Endometrial microvascular endothelial cells (primary cell): ENCODE measurements around the gene ZMIZ1. TPM values are rescaled to one million over a fixed set of nuclear protein-coding genes. Genes with fewer than 3 reads are reported as not detected.

Experiments used
- in situ Hi-C: cut with HindIII; loops from 2 replicates; pipeline ENCODE4 v1.10.0; 2017; ENCODE audit warnings: low sequenced_read_pairs, low pct_unique_long_range_greater_than_20kb; ENCODE audit errors: inconsistent ontology term
- total RNA-seq: library from RNA; depleted of rRNA; stranded (reverse); fragments of >200 nt; gene quantifications from one replicate; pipeline ENCODE4 v1.2.3, GENCODE V29; 2015; ENCODE audit errors: inconsistent ontology term

The ZMIZ1 gene
- total RNA-seq, 1 donor from 2014 or later: 19.5 TPM

DNA sequence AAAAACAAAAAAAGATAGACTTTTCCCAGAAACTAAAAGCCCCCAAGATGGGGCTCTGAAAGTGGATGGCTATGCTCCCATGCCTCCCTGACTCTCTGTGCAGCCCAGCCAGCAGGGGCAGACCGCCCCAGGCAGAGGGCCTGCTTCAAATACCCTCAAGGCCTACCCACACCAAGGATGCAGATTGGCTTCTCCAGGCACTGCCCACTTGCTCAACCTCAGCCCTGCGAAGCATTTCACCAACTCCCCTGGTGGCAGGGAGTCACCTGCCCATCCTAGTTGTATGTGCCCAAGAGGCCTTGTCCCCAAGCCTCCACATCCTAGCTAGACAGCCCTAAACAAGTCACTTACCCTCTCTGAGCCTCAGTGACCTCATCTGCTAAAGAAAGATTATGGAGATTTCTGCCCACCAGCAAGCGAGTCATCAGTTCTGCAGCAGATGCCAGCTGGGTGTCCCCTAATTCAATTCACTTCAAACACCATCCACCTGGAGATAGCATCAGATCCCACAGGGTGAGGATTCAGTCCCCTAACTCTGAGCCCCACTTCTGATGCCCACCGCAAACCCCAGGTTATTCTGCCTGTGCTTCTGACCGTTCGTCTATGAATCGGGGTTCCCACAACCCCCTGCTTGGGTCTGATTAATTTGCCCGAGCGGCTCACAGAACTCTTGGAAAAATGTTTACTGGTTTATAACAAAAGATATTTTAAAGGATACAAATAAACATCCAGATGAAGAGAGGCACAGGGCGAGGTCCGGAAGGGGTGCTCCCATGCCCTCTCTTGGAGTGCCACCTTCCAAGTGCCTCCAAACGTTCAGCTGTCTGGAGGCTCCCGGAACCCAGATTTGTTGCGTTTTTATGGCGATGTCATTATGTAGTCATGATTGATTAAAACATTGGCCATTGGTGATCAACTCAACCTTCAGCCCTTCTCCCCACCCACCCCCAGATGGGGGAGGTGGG is 18.6 kb upstream of the ZMIZ1 start:
- in situ Hi-C loops: loop anchor here (25.0 kb wide), 1 partner anchor 88 kb away; no protein-coding TSS in a partner anchor

- in situ Hi-C loops: loop anchor here (25.0 kb wide), 1 partner anchor 89 kb away; no protein-coding TSS in a partner anchor
These were observed 17.7 kb upstream of the ZMIZ1 start for GRCh38 chr10:79050896-79051555.

GRCh38 chr10:79051766-79052165 is 17.0 kb upstream of the ZMIZ1 start:
- in situ Hi-C loops: loop anchor here (25.0 kb wide), 1 partner anchor 89 kb away; no protein-coding TSS in a partner anchor

- in situ Hi-C loops: loop anchor here (25.0 kb wide), 1 partner anchor 90 kb away; no protein-coding TSS in a partner anchor
These were observed 16.3 kb upstream of the ZMIZ1 start for GRCh38 chr10:79052291-79053080.

GRCh38 chr10:79053081-79053434 is 15.7 kb upstream of the ZMIZ1 start:
- in situ Hi-C loops: loop anchor here (25.0 kb wide), 1 partner anchor 91 kb away; no protein-coding TSS in a partner anchor

DNA sequence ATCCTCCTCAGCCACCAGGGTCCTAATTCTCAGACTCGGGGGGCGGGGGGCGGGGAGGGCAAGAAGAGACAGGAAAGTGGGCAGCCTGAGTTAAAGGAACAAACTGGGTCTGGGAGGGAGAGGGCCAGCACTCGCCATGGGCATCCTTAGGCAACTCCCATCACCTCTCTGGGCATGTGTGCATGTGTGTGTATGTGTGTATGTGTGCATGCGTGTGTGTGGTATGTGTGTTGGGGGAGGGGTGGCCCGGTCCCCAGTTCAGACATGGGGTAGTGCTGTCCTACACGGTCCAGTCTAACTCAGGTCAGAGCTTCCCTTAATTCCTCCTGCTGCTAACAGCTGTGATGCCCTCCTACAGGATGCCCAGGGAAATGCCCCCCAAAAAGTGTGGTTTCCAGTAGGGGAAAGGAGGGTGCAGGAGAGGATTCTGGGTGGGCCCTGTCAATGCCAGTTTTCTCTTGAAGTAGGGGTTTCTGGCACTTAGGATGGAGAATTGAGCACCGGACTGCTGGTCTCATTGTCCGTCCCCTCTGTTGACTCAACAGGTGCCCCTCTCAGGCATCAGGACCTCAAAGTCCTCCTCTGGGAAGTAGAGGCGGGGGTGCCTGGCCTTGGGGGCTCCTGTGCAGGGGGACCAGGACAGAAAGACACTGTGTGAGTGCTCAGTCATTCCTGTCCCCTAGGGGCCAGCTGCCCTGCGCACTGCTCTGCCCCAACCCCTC is 15.1 kb upstream of the ZMIZ1 start:
- in situ Hi-C loops: loop anchor here (25.0 kb wide), 1 partner anchor 91 kb away; no protein-coding TSS in a partner anchor

DNA sequence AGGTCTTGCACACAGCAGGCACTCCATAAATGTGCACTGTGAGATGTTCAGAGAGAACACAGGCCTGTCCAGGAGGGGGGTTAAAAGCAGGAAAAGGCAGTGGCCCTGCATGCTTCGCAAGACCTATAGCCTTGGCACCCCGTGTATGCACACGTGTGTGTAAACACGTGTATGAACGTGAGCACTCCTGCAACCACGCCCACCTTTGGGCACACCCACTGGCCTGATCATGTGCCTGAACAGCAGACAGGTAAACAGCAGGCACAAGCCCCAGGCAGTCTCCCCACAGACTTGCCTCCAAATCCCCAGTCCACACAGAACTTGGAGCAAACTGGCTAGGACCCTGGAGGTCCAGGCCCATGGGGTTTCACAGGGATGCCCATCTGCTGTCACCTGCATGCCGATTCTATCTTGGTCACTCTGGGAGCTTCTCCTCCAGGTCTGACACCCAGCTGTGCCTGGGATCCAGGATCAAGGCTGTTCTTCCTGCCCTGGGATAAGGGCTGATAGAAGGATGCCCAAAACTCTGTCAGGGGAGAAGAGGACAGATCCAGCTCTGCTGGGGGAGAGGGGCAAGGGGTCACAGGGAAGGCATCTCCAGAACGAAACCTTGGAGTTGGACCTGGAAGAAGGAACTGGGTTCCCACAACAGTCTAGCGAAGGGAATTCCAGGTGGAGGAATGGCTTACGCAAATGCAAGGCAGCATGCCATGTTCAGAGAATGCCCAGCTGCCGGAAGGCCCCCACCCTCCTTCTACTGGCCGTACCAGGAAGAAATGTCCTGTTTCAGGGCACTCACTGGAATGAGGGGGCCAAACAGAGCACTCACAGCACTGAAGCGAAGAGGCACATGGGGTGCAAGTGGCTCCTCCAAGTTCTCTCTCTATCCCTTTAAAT is 14.3 kb upstream of the ZMIZ1 start:
- in situ Hi-C loops: loop anchor here (25.0 kb wide), 1 partner anchor 92 kb away; no protein-coding TSS in a partner anchor

- in situ Hi-C loops: loop anchor here (25.0 kb wide), 1 partner anchor 93 kb away; no protein-coding TSS in a partner anchor
These were observed 13.5 kb upstream of the ZMIZ1 start for GRCh38 chr10:79055100-79055782.

DNA sequence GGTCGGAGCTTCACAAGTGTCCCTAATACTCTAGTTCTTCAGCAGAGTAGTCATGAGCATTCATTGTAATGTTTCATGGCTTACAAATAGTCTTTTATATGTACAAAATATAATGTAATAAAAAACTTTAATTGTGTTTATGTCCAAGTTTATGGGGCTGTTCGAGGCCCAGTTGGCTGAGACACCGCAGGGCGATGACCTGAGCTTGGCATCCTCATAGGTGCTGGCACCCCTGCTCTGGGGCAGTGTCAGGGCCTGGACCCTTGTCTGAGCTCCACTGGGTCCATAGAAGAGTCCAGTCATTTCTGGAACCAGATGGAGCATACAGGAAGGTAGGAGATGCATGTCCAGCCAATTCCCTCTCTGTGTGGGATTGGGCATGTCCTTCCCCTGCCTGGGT is 12.9 kb upstream of the ZMIZ1 start:
- in situ Hi-C loops: loop anchor here (25.0 kb wide), 1 partner anchor 94 kb away; no protein-coding TSS in a partner anchor

DNA sequence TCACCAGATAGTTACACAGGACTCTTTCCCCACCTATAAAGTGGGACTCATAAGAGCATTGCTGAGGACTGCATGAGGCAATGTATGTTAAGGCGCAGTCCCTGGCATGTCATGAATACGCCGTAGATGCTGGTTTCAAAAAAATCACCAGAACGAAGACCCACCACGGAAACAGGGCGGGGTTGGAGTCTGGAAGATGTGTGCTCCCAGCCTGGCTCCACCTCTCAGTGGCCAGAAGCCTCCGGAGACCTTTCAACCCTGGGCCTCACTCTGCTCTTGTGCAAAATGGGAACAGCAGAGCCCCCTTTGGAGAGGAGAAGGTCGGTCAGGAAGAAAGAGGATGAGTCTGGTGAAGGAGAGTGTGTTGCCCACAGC is 12.4 kb upstream of the ZMIZ1 start:
- in situ Hi-C loops: loop anchor here (25.0 kb wide), 1 partner anchor 94 kb away; no protein-coding TSS in a partner anchor

DNA sequence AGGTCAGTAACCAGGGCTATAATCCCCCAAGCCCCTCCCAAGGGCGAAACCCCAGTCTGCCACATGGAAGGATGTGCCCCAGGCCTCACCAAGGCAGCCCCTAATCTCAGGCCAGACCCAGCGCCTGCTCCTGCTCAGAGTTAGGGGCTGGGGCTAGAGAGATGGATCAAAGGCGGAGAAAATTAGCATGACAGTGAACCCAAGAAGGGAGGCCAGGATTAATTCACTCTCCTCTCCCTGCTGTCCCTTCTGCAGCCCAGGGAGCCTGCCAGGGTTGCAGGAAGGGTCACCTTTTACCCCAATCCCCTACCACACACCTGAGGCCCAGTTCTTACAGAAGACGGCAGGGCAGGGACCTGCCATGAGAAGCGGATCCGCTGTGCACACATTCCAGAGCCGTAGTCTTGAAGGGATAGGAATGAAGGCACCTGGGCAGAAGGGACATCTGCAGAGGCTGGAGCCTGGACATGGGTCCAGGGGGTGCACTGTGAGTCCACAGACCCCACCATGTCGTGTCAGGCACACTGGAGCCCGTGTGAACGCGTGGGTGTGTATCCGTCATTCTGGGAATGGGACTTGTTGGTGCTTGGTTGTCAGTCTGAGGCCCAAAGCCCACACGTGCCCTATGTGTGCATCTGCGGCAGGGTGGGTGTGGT is 11.9 kb upstream of the ZMIZ1 start:
- in situ Hi-C loops: loop anchor here (25.0 kb wide), 1 partner anchor 95 kb away; no protein-coding TSS in a partner anchor

DNA sequence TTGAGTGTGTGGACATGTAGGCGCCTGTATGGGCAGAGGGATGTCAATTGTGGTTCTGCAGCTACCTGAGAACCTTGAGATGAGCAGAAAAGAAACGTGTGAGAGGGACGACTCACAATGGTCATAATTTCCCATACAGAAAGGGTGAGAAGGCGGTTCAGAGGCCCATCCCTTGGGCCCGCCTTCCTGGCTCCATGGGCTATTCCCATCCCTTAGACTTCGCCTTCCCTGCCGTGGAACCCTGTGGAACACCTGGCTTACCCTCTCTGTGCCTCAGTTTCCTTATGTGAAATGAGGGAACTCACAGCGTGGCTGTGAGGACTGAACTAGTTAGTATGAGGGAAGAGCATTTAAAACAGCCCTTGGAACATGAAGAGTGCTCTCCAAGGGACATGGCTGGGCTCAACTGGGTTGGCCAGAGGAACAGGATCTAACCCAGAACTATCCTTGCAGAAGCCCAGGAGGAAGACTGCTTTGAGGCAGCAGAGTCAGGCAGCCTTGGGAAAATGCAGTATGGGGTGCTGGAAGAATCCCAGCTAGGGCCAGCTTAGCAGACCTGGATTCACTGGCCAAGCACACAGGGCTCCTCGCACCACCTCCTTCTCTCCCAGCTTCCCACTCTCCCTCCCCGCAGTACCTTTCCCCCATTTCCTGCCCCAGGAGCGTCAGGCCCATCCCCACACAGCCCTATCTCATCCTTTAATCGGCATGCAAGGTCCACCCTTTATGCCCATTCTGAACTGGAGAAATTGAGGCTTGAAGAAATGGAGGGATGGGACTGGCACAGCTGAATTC is 11.1 kb upstream of the ZMIZ1 start:
- in situ Hi-C loops: loop anchor here (25.0 kb wide), 1 partner anchor 95 kb away; no protein-coding TSS in a partner anchor

GRCh38 chr10:79058899-79059841 is 9.6 kb upstream of the ZMIZ1 start:
- in situ Hi-C loops: loop anchor here (25.0 kb wide), 1 partner anchor 97 kb away; no protein-coding TSS in a partner anchor

GRCh38 chr10:79059859-79060379 is 8.8 kb upstream of the ZMIZ1 start:
- in situ Hi-C loops: loop anchor here (25.0 kb wide), 1 partner anchor 98 kb away; no protein-coding TSS in a partner anchor
